A673 (cell line): ENCODE measurements around the gene PMP22.

Experiments used
- CTCF ChIP-seq: fragments of 300-800, 200-600 bp; sonication (generic); conservative IDR thresholded peaks from 2 replicates; pipeline ENCODE4 v1.5.1; 2017; ENCODE audit warnings: low read depth, mild to moderate bottlenecking, antibody characterized with exemption, low read length, moderate library complexity, mixed read lengths
- EZH2 ChIP-seq: fragments of 200-600 bp; sonication (generic); IDR thresholded peaks from 2 replicates; pipeline ENCODE4 v1.6.1; 2017; ENCODE audit warnings: borderline replicate concordance, low read depth, mild to moderate bottlenecking, mixed read lengths, antibody characterized with exemption, low read length; ENCODE audit not compliant: poor library complexity, severe bottlenecking

- TF ChIP-seq CTCF (no peak), EZH2 (no peak)
Observed at GRCh38 chr17:15271741-15272140, 6.6 kb upstream of the PMP22 start.
